Panc1 (cell line): ENCODE data around the gene VASN.

Experiments
- CTCF ChIP-seq: fragments of 450-650 bp; IDR thresholded peaks from 2 replicates; pipeline ENCODE4 v1.5.1; 2017; ENCODE audit warnings: mild to moderate bottlenecking
- POLR2AphosphoS5 ChIP-seq: IDR thresholded peaks from 2 replicates; pipeline ENCODE4 v1.6.1; 2012; ENCODE audit warnings: mild to moderate bottlenecking, low read depth, low read length, moderate library complexity
- SIN3A ChIP-seq: IDR thresholded peaks from 2 replicates; pipeline ENCODE4 v1.6.1; 2012; ENCODE audit warnings: low read depth, mild to moderate bottlenecking, low read length, moderate library complexity, borderline replicate concordance; ENCODE audit not compliant: insufficient read depth
- TF ChIP-seq, protein P1 (sequence below), 2 experiments: IDR thresholded peaks; 2 replicates each; pipeline ENCODE4 v1.6.1; 2011 to 2012; ENCODE audit warnings: low read depth in 2 of 2, control low read depth in 1 of 2, low read length in 1 of 2, mild to moderate bottlenecking in 1 of 2, moderate library complexity in 1 of 2; ENCODE audit not compliant: insufficient read depth in 1 of 2

DNA sequence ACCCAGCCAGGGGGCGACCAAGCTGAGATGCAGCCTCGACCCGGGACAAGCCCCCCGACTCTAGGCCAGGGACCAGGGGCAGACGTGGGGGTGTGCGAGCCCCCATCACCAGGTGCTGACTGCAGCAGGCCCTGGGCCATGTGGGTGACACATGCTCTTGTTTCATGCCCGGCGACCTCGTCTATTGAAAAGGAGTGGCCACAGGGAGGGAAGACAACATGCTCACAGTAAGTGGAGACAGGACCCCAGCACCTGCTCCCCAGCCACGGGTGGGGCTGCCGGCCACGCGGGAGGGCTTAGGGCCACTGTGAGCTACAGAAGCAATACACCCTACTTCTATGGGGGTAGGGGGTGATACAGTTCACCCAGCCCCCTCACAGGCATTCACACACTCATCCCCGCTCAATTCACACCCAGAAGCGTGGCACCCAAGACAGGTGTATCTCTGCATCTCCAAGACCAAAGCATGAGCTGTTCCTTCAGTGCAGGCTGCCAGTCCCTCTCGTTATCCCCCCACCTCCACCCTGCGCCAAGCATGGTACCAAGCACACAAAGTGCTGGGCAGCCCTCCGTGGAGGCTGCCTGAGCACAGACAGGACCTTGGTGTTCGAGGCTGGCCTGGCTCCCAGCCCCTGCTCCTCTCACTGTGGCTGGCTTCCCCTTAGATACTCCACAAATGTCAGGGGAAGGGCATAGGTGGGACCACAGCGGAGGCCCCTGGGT is 13.6 kb downstream of the VASN start:
- TF ChIP-seq CTCF: no peak
- TF ChIP-seq POLR2AphosphoS5: no peak
- TF ChIP-seq, protein P1, sequence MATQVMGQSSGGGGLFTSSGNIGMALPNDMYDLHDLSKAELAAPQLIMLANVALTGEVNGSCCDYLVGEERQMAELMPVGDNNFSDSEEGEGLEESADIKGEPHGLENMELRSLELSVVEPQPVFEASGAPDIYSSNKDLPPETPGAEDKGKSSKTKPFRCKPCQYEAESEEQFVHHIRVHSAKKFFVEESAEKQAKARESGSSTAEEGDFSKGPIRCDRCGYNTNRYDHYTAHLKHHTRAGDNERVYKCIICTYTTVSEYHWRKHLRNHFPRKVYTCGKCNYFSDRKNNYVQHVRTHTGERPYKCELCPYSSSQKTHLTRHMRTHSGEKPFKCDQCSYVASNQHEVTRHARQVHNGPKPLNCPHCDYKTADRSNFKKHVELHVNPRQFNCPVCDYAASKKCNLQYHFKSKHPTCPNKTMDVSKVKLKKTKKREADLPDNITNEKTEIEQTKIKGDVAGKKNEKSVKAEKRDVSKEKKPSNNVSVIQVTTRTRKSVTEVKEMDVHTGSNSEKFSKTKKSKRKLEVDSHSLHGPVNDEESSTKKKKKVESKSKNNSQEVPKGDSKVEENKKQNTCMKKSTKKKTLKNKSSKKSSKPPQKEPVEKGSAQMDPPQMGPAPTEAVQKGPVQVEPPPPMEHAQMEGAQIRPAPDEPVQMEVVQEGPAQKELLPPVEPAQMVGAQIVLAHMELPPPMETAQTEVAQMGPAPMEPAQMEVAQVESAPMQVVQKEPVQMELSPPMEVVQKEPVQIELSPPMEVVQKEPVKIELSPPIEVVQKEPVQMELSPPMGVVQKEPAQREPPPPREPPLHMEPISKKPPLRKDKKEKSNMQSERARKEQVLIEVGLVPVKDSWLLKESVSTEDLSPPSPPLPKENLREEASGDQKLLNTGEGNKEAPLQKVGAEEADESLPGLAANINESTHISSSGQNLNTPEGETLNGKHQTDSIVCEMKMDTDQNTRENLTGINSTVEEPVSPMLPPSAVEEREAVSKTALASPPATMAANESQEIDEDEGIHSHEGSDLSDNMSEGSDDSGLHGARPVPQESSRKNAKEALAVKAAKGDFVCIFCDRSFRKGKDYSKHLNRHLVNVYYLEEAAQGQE (IDR thresholded peaks at IDR 0.05; ENCODE audit: insufficient read depth in 1 of 2, low read depth in 2 of 2, low read length in 1 of 2): no peak
- no peak; the same call in 1 of the 2 replicates for TF ChIP-seq SIN3A
